DOHH2 (cell line): ENCODE data around the gene PCNX2.

ENCODE experiments used
- EZH2phosphoT487 ChIP-seq: fragments of 200-600 bp; sonication (generic); IDR thresholded peaks from 2 replicates; pipeline ENCODE4 v1.6.1; 2017; ENCODE audit warnings: borderline replicate concordance, mild to moderate bottlenecking, antibody characterized with exemption, low read length, moderate library complexity, mixed read lengths
- TF ChIP-seq, protein P1 (sequence below): fragments of 200-600 bp; sonication (generic); IDR thresholded peaks from one replicate; pipeline ENCODE4 v1.5.1; 2014; ENCODE audit warnings: antibody characterized with exemption, mild to moderate bottlenecking, low read depth, low read length; ENCODE audit not compliant: poor library complexity, severe bottlenecking

DNA sequence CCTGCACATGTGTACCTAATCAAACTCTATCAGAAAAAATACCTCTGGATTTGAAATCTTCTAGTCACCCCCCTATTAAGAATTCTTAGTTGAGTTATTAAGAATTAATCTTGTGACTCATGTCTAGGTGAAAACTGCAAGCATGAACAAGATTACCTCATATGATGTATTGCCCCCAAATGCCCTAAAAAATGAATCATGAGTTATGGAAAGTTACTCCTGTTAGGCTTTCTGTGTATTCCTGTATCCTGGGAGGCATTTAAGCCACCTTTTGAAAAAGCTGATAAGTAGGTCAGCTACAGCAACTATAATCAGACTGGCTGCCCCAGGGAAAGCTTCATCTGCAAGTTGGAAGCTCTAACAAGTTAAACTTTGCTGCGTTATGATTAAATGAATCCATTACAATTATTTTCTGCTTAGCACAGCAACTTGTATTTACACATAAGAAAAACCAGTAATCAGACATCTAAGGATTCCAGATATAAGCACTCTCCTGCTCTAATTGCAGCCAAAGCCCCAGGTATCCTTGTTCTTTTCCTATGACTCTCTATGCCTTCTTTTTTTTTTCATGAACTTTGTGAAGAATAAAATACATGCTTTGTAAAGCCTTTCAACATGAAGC lies 197.5 kb downstream of the PCNX2 start:
- TF ChIP-seq, protein P1, sequence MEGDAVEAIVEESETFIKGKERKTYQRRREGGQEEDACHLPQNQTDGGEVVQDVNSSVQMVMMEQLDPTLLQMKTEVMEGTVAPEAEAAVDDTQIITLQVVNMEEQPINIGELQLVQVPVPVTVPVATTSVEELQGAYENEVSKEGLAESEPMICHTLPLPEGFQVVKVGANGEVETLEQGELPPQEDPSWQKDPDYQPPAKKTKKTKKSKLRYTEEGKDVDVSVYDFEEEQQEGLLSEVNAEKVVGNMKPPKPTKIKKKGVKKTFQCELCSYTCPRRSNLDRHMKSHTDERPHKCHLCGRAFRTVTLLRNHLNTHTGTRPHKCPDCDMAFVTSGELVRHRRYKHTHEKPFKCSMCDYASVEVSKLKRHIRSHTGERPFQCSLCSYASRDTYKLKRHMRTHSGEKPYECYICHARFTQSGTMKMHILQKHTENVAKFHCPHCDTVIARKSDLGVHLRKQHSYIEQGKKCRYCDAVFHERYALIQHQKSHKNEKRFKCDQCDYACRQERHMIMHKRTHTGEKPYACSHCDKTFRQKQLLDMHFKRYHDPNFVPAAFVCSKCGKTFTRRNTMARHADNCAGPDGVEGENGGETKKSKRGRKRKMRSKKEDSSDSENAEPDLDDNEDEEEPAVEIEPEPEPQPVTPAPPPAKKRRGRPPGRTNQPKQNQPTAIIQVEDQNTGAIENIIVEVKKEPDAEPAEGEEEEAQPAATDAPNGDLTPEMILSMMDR = no peak
- TF ChIP-seq EZH2phosphoT487 = no peak
